ENCODE data around the gene MTCL1. TPM values are rescaled to one million over a fixed set of nuclear protein-coding genes. Genes with fewer than 3 reads are reported as not detected.

Gene MTCL1
- total RNA-seq, 2 experiments from 2014 or later, result 0.92 to 1.1 TPM

DNA sequence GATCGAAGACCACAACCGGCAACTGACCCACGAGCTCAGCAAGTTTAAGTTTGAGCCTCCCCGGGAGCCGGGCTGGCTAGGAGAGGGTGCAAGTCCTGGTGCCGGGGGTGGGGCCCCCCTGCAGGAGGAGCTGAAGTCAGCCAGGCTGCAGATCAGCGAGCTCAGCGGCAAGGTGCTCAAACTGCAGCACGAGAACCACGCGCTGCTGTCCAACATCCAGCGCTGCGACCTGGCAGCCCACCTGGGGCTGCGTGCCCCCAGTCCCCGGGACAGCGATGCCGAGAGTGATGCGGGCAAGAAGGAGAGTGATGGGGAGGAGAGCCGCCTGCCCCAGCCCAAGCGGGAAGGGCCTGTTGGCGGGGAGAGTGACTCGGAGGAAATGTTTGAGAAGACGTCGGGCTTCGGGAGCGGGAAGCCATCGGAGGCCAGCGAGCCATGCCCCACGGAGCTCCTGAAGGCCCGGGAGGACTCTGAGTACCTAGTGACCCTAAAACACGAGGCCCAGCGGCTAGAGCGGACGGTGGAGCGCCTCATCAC is 78.7 kb downstream of the MTCL1 start:
- ChIA-PET CTCF (no interaction called here), POLR2A (no interaction called here)

DNA sequence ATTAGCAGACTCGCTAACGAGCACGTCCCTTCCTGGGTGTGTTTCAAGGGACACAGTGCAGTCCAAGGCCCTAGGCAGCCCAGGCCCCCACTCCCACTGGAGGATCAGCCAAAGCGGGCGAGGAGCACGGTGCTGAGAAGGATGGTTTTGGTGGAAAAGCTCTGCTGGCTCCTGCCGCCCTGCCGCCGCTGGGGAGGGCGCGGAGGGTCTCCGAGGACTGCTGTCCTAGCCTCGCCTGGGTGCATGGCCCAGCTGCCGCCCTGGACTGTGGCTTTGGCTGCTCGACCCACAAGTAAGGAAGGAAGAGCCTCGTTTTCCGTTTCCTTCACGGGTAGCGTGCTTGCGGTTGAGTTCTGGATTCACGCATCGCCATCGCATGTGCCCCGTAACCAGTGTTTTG is 79.9 kb downstream of the MTCL1 start:
- ChIA-PET CTCF (no interaction called here), POLR2A (no interaction called here)

DNA sequence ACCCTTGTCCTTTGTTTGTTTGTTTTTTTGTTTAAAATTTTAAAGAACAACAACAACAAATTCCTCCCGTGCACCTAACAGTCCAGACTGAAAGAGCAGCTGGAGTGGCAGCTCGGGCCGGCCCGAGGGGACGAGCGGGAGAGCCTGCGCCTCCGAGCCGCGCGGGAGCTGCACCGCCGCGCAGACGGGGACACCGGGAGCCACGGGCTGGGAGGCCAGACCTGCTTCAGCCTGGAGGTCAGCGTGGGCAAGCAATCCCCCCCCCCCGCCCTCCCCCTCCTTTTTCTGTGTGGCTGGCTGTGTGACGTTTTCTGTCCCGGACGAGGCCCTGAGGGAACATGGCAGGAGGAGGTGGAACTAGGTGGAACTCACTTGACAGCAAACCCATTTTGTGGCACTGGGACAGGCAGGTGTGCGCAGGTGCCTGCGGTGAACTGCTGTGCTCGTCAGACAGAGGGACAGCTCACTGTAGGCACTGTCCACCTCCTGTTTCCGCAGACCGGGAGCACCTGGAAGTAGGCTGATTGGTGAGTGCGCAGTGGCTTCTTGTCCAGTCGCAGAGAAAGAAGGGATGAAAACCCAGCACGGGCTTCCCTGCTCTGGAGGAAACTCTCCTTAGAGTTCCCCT is 80.6 kb downstream of the MTCL1 start:
- POLR2A ChIA-PET, result no interaction called here
- CTCF ChIA-PET, result no interaction called here

DNA sequence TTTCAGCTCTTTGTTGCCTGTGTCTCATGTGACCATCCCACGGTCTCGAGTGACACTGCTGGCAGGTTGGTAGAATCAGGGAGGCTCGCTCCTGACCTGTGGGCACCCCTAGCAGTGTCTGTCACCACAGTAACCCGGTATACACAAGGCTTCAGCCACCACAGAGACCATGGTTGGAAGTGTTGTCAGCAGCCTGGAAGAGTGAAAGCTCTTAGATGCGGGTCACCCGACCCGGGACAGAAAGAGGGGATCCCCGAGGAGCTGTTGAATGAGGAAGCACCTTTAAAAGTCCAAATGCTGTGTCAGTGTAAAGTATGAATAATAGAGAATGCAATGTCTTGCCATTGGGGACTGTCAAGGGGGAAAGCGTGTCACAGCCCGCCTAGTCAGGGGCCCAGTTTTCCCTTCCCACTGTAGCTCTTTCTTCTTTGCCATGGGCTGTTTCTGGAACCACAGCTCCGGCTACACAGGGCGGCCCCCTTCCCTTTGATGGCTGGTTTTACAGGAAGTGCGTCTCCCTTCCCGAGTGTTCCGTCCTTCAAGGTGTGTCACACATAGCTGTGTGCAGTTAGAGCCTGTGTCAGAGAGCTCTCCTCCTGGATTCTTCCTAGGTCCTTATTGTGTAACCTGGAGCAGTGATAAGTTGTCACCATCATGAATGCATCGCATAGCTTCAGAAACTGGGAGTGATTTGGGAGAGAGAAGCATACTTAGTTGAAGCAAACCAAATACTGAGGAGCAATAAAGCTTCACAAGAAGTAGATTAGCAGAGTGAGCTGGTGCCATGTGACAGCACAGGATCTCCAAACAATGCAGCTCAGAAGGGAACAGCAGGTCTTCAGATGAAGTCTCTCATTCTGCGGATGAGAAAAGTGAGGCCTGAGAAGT is 81.4 kb downstream of the MTCL1 start:
- CTCF ChIA-PET, result no interaction called here
- POLR2A ChIA-PET, result no interaction called here

DNA sequence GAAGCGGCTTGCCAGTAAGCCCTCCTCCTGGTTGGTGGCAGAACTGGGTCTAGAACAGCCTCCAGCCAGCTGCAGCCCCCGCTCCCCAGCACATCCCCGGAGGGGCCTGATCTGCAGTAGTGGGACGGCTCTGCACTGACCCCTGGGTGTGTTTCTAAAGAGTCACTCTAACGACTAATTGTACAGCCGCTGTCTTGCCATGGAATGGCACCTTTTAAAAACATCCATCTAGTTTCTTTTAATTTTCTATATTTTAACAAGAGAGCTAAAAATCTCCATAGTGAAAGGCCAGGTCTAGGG is 82.0 kb downstream of the MTCL1 start:
- ChIA-PET POLR2A (no interaction called here), CTCF (no interaction called here)

DNA sequence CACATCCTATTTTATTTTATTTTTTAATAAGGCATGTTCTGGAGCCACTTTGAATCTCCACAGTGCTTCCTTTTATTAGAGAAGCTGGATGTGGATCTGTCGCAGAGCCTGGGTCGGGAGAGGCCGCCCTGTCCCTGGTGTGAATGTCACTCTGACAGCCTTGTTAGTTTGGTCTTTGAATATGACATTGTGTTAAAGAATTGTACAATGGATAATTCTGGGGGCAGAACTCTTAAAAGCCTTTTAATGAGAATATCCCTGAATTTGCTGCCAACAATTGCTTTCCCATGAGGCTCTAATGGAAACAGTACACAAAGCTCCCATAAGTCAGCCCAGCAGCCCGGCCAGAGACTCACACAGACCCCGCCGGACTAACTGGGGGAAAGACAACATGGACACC is 82.4 kb downstream of the MTCL1 start:
- POLR2A ChIA-PET, result no interaction called here

DNA sequence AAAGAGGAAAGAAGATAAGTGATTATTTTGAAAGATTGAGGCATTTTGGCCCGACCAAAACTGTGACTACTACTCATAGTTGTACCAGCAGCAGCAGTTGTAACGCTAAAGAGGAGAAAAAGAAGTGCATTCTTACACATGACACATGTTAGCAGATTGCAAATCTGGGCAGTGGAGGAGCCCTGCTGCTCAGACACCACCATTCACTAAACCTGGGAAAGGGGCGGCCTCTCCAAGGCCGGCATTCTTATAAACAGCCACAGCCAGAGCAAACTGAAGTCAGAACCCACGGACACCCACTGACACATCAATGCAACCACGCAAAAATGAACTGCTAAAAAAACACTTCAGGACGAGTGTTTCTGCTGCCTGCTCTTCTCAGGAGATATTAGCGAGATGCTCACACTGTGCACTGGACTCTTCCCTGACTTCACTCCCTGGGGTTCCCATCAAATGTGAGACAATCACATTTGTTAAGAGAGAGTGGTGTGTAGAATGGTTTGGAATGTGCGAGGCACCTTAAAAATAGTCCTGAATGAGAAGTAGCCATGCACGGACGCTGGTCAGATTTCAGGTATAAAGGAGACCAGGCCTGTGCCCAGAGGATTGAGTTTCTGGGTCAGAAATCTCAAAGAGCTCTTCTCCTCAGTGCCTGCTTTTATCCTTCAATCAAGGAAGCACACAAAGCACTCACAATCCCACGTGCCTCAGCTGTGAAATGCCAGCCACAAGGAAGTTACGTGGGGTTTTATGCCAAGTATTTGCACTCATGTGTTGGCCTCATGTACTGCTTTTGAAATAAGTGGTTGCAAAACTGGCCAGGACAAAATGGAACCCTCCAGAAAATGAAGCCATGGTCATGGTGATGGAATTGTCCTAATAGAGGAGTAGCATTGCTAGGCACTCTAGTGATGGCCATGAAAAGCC is 83.4 kb downstream of the MTCL1 start:
- POLR2A ChIA-PET, result no interaction called here
- CTCF ChIA-PET, result no interaction called here

More for the DNA sequence above, 82.4 kb downstream of the MTCL1 start:
- CTCF ChIA-PET, result no interaction called here

DNA sequence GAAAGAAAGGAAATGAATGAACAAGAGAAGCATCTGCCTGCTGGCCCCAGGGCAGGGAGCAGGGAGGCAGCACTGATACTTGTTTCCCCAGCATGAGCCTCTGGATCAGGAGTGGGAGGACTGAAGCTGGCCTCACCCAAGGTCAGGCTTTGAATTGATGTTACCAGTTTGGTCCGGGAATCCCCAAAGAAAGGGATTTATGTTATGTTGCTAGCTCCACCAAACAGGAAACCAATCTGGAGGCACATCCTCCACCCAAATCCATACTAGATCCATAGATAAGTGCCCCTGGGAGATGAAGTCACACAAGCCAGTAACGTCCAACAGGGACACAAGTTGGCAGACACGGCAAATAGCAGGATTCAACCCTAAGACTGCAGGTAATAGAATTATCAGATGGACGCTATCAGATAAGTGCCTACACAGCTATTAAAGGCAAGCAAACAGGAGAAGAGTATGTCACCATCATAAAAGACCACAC is 85.9 kb downstream of the MTCL1 start:
- CTCF ChIA-PET, result no interaction called here
- POLR2A ChIA-PET, result no interaction called here

DNA sequence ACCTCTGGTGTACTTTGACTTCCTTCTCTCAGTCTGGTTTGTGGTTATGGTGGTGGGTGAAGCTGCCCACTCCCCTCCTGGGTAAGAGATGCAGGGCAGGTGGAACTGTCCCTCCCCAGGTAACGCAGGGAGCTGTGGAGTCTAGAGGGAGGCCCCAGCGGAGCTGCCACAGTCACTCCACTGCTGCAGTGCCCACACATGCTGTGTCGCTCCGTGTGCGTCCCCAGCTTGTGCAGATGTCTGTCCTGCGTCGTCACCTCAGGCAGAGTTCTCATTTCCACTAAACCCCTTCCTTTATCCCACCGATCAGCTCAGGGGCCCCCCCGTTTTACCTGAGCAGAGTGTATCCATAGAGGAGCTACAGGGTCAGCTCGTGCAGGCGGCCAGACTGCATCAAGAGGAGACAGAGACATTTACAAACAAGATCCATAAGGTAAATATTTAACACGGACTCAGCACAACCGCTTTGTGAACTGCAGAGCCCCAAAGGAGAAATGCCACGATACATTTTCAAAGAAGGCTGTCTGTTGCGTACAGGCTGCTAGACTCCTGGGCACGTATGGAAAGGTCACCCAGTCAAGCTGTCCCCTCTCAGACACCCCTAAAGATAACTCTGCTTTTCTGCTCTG is 87.4 kb downstream of the MTCL1 start:
- CTCF ChIA-PET, result no interaction called here
- POLR2A ChIA-PET, result no interaction called here

DNA sequence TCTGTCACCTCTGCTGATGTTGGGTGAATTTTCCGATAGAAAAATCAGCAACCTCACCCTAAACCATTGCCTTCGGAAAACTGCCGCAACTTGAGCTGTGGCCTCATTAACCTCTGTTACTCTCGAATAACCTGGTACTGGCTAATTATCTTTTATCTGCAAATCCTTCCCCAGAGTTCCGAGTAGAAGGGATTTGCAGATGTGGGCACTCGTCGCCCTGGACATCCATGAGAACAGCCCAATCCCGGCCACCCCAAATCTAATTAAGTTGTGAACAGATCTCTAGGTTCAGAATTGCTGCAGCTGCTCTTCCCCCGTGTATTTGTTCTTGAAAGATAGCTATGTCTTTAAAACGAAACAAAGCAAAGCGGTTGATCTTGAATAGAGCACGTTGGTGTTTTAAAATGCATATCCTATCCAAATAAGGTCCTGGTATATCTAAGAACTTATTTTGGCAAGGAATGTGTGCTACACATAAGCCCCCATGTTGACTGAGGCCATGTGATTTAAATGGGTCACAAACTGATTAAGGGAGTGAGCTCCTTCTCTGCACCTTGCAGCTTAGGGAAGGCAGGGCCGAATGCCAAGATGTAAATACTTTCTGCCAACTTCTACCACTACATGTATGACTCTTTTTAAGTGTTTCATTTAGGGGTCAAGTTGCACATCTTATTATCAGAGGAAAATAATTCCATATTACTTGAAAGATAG is 88.2 kb downstream of the MTCL1 start:
- ChIA-PET POLR2A (no interaction called here), CTCF (no interaction called here)

DNA sequence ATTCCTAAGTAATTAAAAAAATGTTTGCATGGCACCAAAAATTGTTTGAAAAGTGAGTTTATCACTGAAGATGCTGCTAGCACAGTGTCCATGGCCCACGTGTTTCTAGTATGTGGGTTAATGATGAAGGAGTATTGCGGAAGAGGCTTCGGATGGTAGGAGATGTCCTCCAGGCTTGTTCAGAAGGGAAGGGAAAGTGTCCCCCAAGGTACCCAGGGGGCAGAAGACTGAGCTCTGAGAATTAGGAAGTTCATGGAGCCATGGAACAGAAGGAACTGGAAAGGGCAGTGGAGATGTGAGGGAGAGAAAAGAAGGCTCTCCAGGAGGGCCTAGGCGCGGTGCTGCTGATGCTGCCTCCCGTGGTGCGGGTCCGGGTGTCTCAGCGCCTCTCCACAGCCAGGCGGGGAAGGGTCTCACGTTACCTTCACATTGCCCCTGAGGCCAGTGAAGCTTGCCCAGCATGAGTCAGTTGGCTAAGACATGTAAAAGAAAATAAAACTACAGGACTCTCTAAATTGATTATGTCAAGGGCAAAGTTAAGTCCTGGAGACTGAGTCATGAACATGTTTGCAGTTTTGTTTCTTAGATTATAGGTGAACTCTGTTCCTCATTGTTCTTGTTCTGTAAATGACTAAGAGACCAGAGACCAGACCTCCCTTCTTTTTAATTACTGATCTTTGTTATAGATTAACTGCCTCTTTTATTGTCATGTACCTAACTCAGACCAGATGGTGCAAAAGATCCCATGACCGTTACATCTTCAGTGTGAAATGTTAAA is 89.0 kb downstream of the MTCL1 start:
- CTCF ChIA-PET, result no interaction called here

DNA sequence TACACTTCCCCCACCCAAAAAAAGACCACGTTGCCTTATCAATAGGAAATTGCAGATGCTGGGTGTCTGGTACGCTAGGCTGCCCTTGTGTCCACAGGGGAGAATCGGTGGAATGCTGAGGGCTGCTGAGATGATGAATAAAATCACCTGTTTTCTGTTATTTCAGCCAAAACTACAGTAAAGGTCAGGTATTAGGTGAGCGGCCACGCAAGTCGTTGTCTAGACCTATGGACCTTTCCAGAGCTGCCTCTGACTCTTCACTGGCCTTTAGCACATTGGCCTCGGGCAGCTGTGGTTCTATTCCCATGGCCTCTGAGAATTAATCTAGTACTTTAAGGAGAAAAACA is 89.6 kb downstream of the MTCL1 start:
- CTCF ChIA-PET, result no interaction called here
- POLR2A ChIA-PET, result no interaction called here

More for the DNA sequence above, 89.0 kb downstream of the MTCL1 start:
- POLR2A ChIA-PET, result no interaction called here

DNA sequence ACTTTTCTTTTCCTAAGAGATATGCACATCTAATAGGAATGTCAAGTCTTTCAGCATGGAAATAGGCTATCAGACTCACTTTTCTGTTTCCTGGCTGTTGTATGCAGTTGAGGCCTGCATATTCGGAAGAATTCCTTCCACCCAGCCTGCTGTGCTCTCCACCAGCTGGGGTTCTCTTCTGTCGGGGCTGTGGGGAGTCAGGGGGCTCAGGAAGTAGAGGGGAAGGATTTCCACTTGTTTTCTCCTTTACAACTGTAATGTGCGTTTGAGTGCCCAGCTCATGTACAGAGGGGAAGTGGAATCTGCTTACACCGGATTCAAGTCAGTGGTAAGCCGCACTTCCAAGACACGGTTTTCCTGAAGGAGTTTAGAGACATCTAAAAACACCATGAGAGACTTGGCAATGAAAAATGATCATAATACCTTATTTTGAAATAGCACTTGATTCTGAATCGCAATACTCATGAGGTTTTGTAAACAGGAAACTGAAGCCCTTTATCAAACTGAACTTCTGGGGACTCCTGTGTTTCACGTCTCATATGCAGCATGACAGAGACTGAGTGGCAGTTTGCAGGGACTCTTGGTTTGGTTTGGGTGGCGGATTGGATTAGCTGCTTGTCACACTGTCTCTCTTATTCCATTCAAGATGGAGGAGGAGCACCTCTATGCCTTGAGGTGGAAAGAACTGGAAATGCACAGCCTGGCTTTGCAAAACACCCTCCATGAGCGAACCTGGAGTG is 90.4 kb downstream of the MTCL1 start:
- POLR2A ChIA-PET, result no interaction called here
- CTCF ChIA-PET, result no interaction called here

DNA sequence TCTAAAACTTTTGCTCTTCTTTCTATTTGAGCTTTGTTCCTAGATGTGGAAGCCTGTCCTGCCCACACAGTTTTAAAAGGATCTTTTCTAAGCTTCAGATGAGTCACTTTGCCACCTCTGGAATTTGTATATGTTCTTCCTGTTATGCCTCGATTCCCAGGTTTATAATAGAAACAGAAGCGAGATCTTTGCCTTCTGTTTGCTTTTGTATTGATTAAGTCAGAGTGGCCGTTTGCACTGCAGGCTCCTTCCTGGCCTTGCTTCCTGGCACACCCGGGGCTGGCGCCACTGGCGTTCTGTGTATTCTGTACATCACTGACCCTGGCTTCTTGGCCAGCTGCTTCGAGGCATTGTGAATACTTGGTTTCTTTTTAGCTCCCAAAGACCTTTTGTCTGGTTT is 91.8 kb downstream of the MTCL1 start:
- ChIA-PET POLR2A (no interaction called here), CTCF (interaction anchor here (1.1 kb wide), 1 partner anchor 16 kb away, joined by 3 read pairs; no protein-coding TSS in a partner anchor)

DNA sequence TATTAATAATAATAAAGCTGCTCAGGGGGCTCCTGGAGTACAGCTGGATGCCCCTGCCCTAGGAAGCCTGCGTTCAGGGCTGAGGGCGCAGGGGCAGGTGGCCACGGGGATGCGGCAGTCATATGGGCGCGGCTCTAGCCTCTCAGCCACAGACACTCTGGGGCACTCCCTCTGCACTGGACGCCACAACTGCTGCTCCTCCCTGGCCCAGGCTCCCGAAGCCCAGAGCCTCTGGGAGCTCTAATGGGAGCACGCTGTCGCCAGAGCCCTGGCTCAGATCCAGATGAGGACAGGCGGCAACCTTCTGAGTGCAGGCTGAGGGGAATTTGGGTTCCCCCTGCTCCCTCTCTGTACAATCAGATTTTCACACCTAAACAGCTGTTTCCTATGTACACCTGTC is 93.6 kb downstream of the MTCL1 start:
- ChIA-PET CTCF (no interaction called here), POLR2A (no interaction called here)

DNA sequence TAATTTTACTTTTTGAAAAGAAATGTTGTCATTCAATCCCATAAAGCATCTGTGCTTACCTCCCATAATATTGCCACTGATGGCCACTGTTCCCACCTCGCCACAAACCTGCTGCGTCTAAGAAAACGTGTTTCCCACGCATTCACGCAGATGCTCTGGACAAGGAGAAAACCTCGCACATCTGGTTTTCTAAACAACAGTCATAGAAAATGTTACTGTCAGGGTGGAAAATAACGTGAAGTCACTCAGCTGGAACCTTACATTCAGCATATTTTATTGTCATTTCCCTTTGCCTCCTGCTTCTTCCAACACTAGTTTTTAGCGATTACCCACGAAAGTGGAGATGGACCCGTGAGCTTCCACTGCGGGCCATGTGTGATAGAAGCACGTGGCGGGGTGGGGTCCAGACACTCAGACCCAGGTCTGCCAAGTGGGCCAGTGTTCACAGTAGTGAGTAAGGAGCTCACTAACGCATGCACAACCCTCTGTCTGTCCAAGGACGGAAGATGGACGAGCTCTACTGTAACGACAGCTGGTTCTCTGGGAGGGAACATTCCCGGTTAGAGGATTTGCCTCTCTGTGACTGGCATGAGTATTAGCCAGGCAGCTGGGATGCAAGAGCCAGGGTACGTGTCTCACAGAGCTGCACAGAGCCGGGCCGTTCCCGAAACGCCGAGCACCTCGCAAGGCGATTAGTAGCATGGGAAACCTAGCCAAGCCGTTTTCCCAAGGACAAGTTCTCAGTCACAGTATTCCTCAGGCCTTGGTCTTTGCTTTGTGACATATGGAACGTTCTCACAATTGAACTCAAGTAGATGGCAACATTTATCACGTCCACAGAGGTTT is 94.5 kb downstream of the MTCL1 start:
- ChIA-PET CTCF (interaction anchor here (0.6 kb wide), 1 partner anchor 571 kb away, joined by 3 read pairs; no protein-coding TSS in a partner anchor), POLR2A (no interaction called here)

DNA sequence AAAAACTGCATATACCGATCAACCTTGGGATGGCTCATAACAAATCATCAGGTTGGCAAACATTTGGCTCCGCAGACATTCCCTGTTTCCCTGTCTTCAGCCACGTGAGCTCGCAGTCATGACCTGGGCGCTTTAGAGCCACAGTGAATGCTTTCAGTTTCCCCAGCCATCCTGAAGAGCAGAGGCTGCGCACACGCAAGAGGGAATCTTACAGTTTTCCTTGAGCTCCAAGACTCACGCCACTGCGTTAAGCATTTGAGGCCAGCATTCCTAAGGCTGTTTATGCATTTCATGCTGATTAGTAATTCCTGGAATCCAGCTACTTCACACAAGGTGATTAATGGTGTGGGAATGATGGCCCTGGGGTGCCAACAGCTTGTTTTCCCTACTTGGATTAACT is 95.1 kb downstream of the MTCL1 start:
- ChIA-PET POLR2A (no interaction called here), CTCF (no interaction called here)

Measured in activated CD8-positive, alpha-beta memory T cell treated with anti-CD3 and anti-CD28 coated beads for 36 hours (primary cell).